ENCODE measurements around the gene ZFP30. TPM values are rescaled to one million over a fixed set of nuclear protein-coding genes. Genes with fewer than 3 reads are reported as not detected.

Gene ZFP30
- total RNA-seq, 1 experiment from 2014 or later, result 7.7 TPM

DNA sequence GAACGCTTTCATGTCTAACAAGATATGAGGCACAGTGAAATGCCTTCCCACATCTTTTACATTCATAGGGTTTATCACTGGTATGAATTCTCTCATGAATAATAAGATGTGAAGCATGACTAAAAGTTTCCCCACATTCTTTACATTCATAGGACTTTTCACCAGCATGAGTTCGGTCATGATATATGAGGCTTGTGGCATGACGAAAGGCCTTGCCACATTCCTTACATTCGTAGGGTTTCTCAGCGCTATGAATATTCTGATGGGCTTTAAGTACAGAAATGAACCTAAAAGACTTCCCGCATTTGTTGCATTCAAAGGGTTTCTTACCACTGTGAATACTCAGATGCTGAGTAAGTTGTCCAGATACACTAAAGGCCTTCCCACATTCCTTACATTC lies 43.0 kb upstream of the ZFP30 start (continued):
- TF ChIP-seq ZNF281 (CRISPR knock-in tag; IDR thresholded peaks at IDR 0.05), result no peak
- TF ChIP-seq, protein P1, sequence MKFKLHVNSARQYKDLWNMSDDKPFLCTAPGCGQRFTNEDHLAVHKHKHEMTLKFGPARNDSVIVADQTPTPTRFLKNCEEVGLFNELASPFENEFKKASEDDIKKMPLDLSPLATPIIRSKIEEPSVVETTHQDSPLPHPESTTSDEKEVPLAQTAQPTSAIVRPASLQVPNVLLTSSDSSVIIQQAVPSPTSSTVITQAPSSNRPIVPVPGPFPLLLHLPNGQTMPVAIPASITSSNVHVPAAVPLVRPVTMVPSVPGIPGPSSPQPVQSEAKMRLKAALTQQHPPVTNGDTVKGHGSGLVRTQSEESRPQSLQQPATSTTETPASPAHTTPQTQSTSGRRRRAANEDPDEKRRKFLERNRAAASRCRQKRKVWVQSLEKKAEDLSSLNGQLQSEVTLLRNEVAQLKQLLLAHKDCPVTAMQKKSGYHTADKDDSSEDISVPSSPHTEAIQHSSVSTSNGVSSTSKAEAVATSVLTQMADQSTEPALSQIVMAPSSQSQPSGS (CRISPR knock-in tag; IDR thresholded peaks at IDR 0.05; ENCODE audit: borderline replicate concordance, low read depth), result no peak
- TF ChIP-seq SMAD3 (CRISPR knock-in tag; IDR thresholded peaks at IDR 0.05; ENCODE audit: borderline replicate concordance), result no peak
- TF ChIP-seq OVOL2 (CRISPR knock-in tag; IDR thresholded peaks at IDR 0.05; ENCODE audit: borderline replicate concordance), result no peak
- TF ChIP-seq MXD4 (CRISPR knock-in tag; IDR thresholded peaks at IDR 0.05; ENCODE audit: borderline replicate concordance), result no peak
- TF ChIP-seq, protein P2, sequence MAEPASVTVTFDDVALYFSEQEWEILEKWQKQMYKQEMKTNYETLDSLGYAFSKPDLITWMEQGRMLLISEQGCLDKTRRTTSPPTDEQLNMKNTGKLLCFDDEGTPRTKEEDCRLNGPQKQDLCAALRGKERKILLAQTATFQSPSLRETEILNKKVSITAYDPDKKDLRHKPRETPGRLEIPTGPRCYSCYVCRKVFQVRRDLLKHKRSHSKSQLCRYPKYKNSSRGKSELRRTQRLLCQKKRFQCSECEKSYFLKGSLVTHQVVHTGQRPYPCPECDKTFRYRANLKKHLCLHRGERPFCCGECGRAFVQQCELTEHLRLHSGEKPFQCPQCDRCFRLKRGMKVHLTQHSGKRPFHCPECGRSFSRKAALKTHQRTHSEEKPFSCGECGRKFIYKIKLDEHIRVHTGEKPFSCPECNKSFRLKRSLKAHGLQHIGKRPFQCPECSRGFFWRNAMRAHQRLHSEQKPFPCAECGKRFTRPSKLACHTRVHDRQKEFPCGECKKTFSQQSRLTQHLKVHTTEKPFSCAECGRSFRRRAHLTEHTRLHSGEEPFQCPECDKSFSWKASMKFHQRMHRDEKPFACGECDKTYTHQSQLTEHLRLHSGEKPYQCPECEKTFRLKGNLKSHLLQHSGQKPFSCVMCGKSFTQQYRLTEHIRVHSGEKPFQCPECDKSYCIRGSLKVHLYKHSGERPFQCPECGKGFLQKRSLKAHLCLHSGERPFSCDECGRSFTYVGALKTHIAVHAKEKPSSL (CRISPR knock-in tag; conservative IDR thresholded peaks at IDR 0.05), result no peak
- no peak for TF ChIP-seq ZNF532 (CRISPR knock-in tag; IDR thresholded peaks at IDR 0.05; ENCODE audit: borderline replicate concordance)
- TF ChIP-seq ZNF121 (CRISPR knock-in tag; IDR thresholded peaks at IDR 0.05), result no peak
- TF ChIP-seq, protein P3, sequence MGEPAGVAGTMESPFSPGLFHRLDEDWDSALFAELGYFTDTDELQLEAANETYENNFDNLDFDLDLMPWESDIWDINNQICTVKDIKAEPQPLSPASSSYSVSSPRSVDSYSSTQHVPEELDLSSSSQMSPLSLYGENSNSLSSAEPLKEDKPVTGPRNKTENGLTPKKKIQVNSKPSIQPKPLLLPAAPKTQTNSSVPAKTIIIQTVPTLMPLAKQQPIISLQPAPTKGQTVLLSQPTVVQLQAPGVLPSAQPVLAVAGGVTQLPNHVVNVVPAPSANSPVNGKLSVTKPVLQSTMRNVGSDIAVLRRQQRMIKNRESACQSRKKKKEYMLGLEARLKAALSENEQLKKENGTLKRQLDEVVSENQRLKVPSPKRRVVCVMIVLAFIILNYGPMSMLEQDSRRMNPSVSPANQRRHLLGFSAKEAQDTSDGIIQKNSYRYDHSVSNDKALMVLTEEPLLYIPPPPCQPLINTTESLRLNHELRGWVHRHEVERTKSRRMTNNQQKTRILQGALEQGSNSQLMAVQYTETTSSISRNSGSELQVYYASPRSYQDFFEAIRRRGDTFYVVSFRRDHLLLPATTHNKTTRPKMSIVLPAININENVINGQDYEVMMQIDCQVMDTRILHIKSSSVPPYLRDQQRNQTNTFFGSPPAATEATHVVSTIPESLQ (CRISPR knock-in tag; IDR thresholded peaks at IDR 0.05), result no peak

DNA sequence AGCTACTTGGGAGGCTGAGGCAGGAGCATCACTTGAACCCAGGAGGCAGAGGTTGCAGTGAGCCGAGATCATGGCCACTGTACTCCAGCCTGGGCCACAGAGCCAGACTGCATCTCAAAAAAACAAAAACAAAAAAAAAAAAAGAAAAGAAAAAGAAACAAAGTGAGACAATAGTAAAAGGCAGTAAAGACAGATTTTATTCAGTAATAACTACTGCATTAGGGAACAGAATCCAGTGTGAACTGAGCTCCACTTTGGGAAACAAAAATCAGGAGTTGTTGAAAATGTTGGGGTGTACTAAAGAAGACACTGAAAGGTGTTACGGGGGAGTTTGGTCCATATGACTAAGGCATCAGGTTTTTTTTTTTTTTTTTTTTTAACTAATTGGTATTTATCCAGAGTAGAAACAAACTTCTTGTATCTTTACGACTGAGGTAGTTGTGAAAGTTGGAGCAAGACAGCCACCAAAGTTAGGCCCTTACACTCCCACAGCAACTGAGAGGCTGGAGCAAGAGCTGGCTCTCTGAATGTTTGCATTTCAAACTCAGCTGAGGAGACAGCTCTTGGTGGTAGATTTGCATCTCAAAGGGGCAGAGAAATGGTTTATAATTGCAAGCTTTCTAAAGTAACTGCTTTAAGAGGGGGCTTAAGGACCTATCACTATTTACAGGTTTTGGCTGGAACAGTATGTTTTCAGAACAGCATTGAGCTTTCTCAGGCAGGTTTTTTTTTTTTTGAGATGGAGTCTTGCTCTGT lies 40.1 kb upstream of the ZFP30 start:
- DNase-seq (ENCODE audit: low spot score), result no peak
- Mint-ChIP-seq H3K27me3 (ENCODE audit: low read depth) (peaks cover 81% of the 10 kb centered on the region), H3K27ac (no peak overlapping the region), H3K36me3 (peaks cover 33% of the 10 kb centered on the region), H3K4me1 (peaks cover 23% of the 10 kb centered on the region), H3K4me3 (no peak overlapping the region), H3K9me3 (peaks cover 7% of the 10 kb centered on the region; the same call in 1 of the 2 replicates)
- ATAC-seq, result peak; percentile 63
- ChIA-PET CTCF (interaction anchor here (0.7 to 1.0 kb wide), 3 partner anchors 24 to 264 kb away, joined by 3 read pairs; partner anchors contain the start of genes ZNF540, ZNF571 and ZNF607), POLR2A (interaction anchor here (0.6 to 0.9 kb wide), 5 partner anchors 101 to 1499 kb away, joined by 3 to 4 read pairs (median 3); partner anchors contain the start of genes ZNF540 and ZNF571)
- no peak for TF ChIP-seq FOXP1 (CRISPR knock-in tag; IDR thresholded peaks at IDR 0.05; ENCODE audit: borderline replicate concordance)
- TF ChIP-seq, protein P4, sequence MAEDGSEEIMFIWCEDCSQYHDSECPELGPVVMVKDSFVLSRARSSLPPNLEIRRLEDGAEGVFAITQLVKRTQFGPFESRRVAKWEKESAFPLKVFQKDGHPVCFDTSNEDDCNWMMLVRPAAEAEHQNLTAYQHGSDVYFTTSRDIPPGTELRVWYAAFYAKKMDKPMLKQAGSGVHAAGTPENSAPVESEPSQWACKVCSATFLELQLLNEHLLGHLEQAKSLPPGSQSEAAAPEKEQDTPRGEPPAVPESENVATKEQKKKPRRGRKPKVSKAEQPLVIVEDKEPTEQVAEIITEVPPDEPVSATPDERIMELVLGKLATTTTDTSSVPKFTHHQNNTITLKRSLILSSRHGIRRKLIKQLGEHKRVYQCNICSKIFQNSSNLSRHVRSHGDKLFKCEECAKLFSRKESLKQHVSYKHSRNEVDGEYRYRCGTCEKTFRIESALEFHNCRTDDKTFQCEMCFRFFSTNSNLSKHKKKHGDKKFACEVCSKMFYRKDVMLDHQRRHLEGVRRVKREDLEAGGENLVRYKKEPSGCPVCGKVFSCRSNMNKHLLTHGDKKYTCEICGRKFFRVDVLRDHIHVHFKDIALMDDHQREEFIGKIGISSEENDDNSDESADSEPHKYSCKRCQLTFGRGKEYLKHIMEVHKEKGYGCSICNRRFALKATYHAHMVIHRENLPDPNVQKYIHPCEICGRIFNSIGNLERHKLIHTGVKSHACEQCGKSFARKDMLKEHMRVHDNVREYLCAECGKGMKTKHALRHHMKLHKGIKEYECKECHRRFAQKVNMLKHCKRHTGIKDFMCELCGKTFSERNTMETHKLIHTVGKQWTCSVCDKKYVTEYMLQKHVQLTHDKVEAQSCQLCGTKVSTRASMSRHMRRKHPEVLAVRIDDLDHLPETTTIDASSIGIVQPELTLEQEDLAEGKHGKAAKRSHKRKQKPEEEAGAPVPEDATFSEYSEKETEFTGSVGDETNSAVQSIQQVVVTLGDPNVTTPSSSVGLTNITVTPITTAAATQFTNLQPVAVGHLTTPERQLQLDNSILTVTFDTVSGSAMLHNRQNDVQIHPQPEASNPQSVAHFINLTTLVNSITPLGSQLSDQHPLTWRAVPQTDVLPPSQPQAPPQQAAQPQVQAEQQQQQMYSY (CRISPR knock-in tag; IDR thresholded peaks at IDR 0.05), result no peak
- TF ChIP-seq E2F5 (CRISPR knock-in tag; IDR thresholded peaks at IDR 0.05), result no peak
- TF ChIP-seq, protein P5, sequence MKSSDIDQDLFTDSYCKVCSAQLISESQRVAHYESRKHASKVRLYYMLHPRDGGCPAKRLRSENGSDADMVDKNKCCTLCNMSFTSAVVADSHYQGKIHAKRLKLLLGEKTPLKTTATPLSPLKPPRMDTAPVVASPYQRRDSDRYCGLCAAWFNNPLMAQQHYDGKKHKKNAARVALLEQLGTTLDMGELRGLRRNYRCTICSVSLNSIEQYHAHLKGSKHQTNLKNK (CRISPR knock-in tag; IDR thresholded peaks at IDR 0.05), result 0 out of 2 replicates have a peak, but pooled peaks have one; percentile 37

Data from WTC11 (cell line).